HG02885 (cell line): ENCODE measurements around the gene GLUD1.
"Not testable (repeated sequence)": the region's sequence is repeated elsewhere in the genome, so short reads cannot be mapped to it uniquely, and the experiment has no call there.

Experiments
- ATAC-seq: cut with Tn5 transposase; IDR thresholded peaks from one replicate; pipeline ENCODE4 v1.9.1; 2021; ENCODE audit warnings: mild to moderate bottlenecking; ENCODE audit not compliant: unreplicated experiment, poor library complexity

Gene GLUD1

GRCh38 chr10:87092376-87092860 lies 2.2 kb downstream of the GLUD1 start:
- no peak for ATAC-seq

- ATAC-seq, result no peak
These were observed 3.9 kb downstream of the GLUD1 start for GRCh38 chr10:87090779-87091178.

GRCh38 chr10:87089746-87090145 lies 4.9 kb downstream of the GLUD1 start:
- ATAC-seq, result no peak

GRCh38 chr10:87085537-87085936 lies 9.1 kb downstream of the GLUD1 start:
- ATAC-seq, result no peak

- ATAC-seq, result peak; percentile 75
These were observed 10.3 kb downstream of the GLUD1 start for GRCh38 chr10:87084291-87084782.

- peak; percentile 33 for ATAC-seq
These were observed 10.9 kb downstream of the GLUD1 start for GRCh38 chr10:87083576-87084290.

GRCh38 chr10:87082219-87082618 lies 12.4 kb downstream of the GLUD1 start:
- not testable (repeated sequence) for ATAC-seq

GRCh38 chr10:87081574-87081973 lies 13.1 kb downstream of the GLUD1 start:
- ATAC-seq, result not testable (repeated sequence)

GRCh38 chr10:87080621-87081020 lies 14.0 kb downstream of the GLUD1 start:
- not testable (repeated sequence) for ATAC-seq

- no peak for ATAC-seq
These were observed 15.4 kb downstream of the GLUD1 start for GRCh38 chr10:87079106-87079836.

- not testable (repeated sequence) for ATAC-seq
These were observed 18.2 kb downstream of the GLUD1 start for GRCh38 chr10:87076421-87076820.

- no peak for ATAC-seq
These were observed 22.2 kb downstream of the GLUD1 start for GRCh38 chr10:87072449-87072848.

- no peak for ATAC-seq
These were observed 26.4 kb downstream of the GLUD1 start for GRCh38 chr10:87068281-87068680.

- ATAC-seq, result no peak
These were observed 27.8 kb downstream of the GLUD1 start for GRCh38 chr10:87066865-87067264.

- ATAC-seq, result no peak
These were observed 28.5 kb downstream of the GLUD1 start for GRCh38 chr10:87066178-87066577.

GRCh38 chr10:87064651-87065050 lies 30.0 kb downstream of the GLUD1 start:
- ATAC-seq, result no peak

- no peak for ATAC-seq
These were observed 34.2 kb downstream of the GLUD1 start for GRCh38 chr10:87060280-87060928.

GRCh38 chr10:87059401-87059800 lies 35.2 kb downstream of the GLUD1 start:
- ATAC-seq, result no peak

GRCh38 chr10:87058171-87058570 lies 36.5 kb downstream of the GLUD1 start:
- no peak for ATAC-seq

GRCh38 chr10:87054373-87055295 lies 40.0 kb downstream of the GLUD1 start:
- no peak for ATAC-seq
